ENCODE measurements around the gene CISTR.

DNA sequence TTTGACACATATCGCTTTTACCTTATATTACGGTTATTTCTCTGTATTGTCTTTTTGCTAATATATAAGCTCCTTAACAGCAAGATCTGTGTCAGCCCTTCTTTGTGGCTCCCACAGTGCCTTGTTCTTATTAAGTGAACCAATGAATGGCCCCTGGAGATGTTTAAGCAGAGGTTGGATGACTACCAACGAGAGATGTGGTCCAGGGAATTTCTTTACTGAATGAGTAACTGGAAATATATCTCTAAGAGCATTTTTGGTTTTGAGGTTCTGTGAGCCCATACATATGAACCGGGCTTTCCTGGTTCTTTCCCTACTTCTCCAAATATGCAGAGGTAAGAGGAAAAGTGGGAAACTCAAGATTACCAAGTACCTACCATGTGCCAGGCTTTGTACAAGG, 48.0 kb downstream of the CISTR start:
- TF ChIP-seq GATA2 (IDR thresholded peaks at IDR 0.05; ENCODE audit: low read depth, low read length) (no peak), GATA3 (IDR thresholded peaks at IDR 0.05; ENCODE audit: low read depth, low read length) (no peak)
